Fibroblast of peridontal ligament (primary cell): Measurements from ENCODE around the gene KRTAP4-1.
A peak's percentile ranks its signal among the peaks of the same experiment; 100 is the strongest.
"Not testable (repeated sequence)": the region's sequence is repeated elsewhere in the genome, so short reads cannot be mapped to it uniquely, and the experiment has no call there.

Experiments
- DNase-seq: peaks from one replicate; pipeline ENCODE4 v3.0.0-alpha.2; 2010; ENCODE audit errors: extremely low read depth

KRTAP4-1 gene

GRCh38 chr17:41171886-41172285 is 12.8 kb downstream of the KRTAP4-1 start:
- DNase-seq = peak; percentile 39

DNA sequence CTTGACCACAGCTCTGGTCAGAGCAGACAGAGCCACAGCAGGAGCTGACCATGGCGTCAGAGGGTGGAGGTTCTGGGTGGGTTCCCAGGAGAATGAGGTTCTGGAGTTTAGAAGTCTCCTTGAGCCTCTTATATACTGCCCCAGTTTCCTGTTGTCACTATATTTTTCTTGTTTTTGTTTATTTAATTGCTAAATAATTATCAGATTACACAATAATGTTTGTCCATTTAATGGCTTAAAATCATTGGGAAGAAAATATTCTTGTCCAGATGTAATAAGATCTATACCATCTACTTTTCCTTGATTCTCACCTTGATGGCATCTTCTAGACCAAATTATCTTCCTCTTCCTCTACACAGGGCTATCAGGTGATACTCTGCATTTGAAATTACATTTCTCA is 16.6 kb downstream of the KRTAP4-1 start, which contains the start of gene KRTAP4-3:
Gene KRTAP4-3, minus strand, starts transcription at position 101 of the 400 bp plus-strand sequence. Its CDS starts 49 bp downstream, at position 52.
- no peak for DNase-seq

DNA sequence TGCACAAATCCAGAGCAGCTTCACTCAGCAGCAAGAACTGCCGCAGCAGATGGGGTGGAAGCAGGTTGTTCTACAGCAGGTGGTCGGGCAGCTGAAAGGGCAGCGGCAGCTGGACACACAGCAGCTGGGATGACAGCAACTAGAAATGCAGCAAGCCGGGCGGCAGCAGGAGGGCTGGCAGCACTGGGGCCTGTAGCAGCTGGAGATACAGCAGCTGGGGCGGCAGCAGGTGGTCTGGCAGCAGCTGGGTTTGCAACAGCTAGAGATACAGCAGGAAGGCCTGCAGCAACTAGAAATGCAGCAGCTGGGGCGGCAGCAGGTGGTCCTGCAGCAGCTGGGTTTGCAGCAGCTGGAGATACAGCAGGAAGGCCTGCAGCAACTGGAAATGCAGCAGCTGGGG is 17.1 kb downstream of the KRTAP4-1 start:
- DNase-seq = no peak

GRCh38 chr17:41163828-41164227 is 20.9 kb downstream of the KRTAP4-1 start:
- no peak for DNase-seq

DNA sequence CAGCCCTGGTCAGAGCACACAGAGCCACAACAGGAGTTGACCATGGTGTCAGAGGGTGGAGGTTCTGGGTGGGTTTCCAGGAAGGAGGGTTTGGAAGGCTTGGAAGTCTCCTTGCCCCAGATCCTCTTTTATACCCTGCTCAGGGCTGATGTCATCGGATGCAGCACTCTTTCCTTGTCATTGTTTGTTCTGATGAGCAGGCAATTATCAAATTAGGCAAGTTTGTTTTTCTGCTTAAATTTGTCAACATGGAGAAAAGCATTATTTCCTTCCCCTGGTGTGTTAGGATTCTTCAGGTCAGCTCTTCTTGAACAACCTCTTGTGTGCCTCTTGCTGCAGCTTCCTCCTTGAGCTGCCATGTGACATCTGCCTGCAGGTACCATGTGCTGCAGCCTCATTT is 24.1 kb downstream of the KRTAP4-1 start, which contains the start of gene KRTAP4-4:
Gene KRTAP4-4, minus strand, starts transcription at position 101 of the 400 bp plus-strand sequence. Its CDS starts 57 bp downstream, at position 44.
- no peak for DNase-seq

DNA sequence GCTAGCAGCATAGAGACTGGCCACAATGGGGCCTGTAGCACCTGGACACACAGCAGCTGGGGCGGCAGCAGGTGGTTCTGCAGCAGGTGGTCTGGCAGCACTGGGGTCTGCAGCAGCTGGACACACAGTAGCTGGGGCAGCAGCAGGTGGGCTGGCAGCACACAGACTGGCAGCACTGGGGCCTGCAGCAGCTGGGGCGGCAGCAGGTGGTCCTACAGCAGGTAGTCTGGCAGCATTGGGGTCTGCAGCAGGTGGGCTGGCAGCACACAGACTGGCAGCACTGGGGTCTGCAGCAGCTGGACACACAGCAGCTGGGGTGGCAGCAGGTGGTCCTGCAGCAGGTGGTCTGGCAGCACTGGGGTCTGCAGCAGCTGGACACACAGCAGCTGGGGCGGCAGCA is 24.5 kb downstream of the KRTAP4-1 start:
- DNase-seq = not testable (repeated sequence)

DNA sequence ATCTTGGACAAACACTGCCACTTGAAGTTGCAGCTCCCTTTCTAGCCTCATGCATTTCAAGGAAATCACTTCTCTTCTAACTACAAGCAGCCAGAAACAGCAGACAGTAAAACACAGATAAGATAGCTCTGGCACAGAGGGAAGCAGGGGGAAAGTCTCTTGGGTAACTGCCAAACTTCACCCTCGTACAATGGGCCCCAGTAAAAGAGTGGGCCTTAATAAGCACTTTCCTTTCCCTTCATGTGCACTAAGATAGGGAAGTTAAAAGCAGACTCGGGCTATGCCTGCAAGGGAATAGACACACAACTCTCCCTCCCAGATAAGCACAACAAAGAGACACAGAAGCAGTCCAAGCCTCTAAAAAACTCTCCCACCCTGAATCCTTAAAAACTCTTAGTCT is 30.9 kb downstream of the KRTAP4-1 start:
- no peak for DNase-seq

GRCh38 chr17:41151525-41151924 is 33.2 kb downstream of the KRTAP4-1 start:
- DNase-seq = no peak

DNA sequence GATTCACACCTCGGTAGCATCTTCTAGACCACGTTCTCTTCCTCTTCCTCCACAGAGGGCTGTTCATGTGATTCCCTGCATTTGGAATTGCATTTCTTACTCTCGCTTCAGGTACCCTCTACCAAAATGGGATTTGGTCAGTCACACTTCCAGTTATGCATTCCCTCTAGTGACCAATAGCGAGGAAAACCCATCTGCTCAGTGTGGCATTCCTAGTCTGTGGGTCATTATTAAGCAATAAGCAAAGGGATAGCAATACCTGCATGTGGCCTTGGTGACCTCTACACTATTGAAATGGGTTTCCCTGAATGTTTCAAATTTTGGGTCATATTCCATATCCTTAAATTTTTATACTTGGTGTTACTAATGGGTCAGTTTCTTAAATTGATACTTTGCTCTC is 34.7 kb downstream of the KRTAP4-1 start:
- DNase-seq = no peak

DNA sequence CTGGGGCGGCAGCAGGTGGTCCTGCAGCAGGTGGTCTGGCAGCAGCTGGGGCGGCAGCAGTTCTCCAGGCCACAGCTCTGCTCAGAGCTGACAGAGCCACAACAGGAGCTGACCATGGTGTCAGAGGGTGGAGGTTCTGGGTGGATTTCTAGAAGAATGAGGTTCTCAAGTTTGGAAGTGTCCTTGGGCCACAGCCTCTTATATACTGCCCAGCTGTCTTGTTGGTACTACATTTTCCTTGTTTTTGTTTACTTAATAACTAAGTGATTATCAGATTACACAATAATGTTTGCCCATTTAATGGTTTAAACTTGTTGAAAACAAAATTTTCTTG is 35.1 kb downstream of the KRTAP4-1 start, which contains the start of gene KRTAP4-5:
Gene KRTAP4-5, minus strand, starts transcription at position 174 of the 334 bp plus-strand sequence. Its CDS starts 58 bp downstream, at position 116.
- DNase-seq = no peak

DNA sequence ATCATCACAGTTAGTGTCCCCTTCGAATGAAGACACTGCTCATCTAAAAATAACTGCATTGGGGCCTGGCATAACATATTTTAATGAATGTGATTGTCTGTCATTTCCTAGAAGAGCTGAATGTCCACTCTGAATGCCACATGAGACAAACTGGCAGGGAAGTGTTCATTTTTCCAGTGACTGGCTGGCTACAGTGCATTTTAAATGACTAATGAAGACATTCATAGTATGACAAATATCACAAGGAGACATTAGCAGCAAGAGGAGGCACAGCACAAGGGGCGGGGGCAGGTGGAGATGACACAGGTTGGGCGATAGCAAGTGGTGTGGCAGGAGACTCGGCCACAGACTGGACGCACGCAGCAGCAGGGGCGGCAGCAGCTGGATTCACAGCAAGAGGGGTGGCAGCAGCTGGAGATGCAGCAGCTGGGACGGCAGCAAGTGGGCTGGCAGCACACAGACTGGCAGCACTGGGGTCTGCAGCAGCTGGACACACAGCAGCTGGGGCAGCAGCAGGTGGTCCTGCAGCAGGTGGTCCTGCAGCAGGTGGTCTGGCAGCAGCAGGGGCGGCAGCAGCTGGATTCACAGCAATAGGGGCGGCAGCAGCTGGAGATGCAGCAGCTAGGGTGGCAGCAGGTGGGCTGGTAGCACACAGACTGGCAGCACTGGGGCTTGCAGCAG is 35.6 kb downstream of the KRTAP4-1 start:
- DNase-seq = not testable (repeated sequence)

DNA sequence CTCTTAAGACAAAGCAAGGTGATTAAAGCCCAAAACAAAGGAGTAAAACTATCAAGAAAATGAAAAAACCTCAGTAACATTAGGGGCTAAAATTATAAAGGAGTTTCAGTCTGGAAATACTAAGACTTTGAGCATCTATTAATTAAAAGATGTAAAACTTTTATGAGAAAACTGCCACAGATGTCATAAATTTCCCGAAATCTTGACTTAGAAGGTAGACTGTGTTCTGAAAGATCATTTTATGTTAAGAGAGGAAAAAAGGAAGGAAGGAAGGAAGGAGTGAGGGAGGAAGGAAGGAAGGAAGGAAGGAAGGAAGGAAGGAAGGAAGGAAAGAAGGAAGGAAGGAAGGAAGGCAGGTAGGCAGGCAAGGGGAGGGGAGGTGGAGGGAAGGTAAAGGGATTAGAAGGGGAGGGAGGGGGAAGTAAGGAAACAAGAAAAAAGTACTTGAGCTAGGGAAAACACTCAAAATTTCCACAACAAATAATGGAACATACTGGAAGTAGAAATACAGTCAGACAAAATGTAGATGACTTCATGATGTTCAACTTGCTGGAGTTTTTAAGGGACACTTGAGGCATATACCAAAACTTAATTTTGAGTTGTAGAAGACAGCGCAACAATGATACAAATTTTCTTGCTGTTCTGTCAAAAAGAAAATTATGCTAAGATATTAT is 37.0 kb downstream of the KRTAP4-1 start:
- DNase-seq = no peak

DNA sequence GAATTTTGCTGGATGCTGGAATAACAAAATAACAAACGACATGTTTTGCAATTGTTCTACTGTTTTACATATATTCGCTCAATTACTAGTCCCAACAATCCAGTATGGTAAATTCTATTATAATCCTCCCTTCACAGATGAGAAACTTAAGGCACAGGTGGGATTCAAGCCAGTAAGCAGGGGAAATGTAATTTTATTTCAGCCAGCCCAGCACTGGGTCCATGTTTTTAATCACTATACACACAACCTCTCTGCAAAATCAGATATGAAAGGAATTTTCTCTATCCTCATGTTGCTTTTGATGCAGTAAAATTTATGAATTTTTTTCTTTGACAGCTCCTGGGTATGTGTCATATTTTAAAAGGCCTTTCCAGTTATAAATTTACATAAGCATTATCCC is 39.5 kb downstream of the KRTAP4-1 start:
- no peak for DNase-seq

GRCh38 chr17:41144846-41145245 is 39.9 kb downstream of the KRTAP4-1 start:
- DNase-seq = no peak

GRCh38 chr17:41141361-41141760 is 43.4 kb downstream of the KRTAP4-1 start:
- no peak for DNase-seq

GRCh38 chr17:41140360-41141131 is 44.2 kb downstream of the KRTAP4-1 start, which contains the start of gene KRTAP4-6:
KRTAP4-6 (minus strand) TSS chr17:41140544; CDS start chr17:41140487, 57 bp downstream.
- DNase-seq = peak; percentile 76

GRCh38 chr17:41139865-41140264 is 44.8 kb downstream of the KRTAP4-1 start:
- not testable (repeated sequence) for DNase-seq
